ENCODE measurements around the gene OR5T1.

OR5T1 gene

GRCh38 chr11:56251954-56252353 lies 22.0 kb upstream of the OR5T1 start, which contains the start of gene OR5T3 (continued):
- TF ChIP-seq ZNF645 (tag by site-specific recombination; IDR thresholded peaks at IDR 0.05) = no peak
- TF ChIP-seq HOXD13 (CRISPR knock-in tag; IDR thresholded peaks at IDR 0.05; ENCODE audit: borderline replicate concordance) = no peak
- no peak for TF ChIP-seq ZNF114 (tag by site-specific recombination; IDR thresholded peaks at IDR 0.05)
- TF ChIP-seq, protein P1, sequence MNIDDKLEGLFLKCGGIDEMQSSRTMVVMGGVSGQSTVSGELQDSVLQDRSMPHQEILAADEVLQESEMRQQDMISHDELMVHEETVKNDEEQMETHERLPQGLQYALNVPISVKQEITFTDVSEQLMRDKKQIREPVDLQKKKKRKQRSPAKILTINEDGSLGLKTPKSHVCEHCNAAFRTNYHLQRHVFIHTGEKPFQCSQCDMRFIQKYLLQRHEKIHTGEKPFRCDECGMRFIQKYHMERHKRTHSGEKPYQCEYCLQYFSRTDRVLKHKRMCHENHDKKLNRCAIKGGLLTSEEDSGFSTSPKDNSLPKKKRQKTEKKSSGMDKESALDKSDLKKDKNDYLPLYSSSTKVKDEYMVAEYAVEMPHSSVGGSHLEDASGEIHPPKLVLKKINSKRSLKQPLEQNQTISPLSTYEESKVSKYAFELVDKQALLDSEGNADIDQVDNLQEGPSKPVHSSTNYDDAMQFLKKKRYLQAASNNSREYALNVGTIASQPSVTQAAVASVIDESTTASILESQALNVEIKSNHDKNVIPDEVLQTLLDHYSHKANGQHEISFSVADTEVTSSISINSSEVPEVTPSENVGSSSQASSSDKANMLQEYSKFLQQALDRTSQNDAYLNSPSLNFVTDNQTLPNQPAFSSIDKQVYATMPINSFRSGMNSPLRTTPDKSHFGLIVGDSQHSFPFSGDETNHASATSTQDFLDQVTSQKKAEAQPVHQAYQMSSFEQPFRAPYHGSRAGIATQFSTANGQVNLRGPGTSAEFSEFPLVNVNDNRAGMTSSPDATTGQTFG (tag by site-specific recombination; IDR thresholded peaks at IDR 0.05; ENCODE audit: borderline replicate concordance) = no peak
- TF ChIP-seq ZFP37 (tag by site-specific recombination; IDR thresholded peaks at IDR 0.05) = no peak

DNA sequence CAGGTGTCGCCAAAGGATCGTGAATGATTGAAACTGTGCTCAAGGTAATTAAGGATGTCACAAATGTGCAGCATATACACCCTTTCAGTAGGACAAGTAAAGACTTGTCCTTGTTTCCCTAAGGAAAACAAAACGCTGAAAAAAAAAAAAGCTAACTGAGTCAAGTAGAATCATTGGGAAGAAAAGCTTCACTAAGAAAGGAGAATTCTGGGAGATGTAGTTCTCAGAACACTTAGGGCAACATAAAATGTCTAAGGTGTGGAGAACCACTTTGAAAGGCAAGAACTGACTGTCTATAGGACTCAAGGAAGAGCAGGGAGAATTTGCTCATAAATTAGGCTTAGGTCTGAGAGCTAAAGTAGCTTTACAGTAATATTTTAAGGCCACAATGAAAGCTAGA lies 2.9 kb upstream of the OR5T1 start:
- Histone ChIP-seq H3K9me3 (ENCODE audit: control insufficient read depth, insufficient read depth, low read depth, low read length) (no peaks in the 10 kb centered on the region), H3K36me3 (ENCODE audit: control insufficient read depth in 2 of 2, insufficient read depth in 1 of 2, low read length in 2 of 2) (no peaks in the 10 kb centered on the region), H3K27ac (ENCODE audit: extremely low read depth, low read depth, low read length) (no peak overlapping the region), H3K4me3 (ENCODE audit: low read depth, low read length) (no peak overlapping the region), H3K4me1 (ENCODE audit: control insufficient read depth, insufficient read depth, low read length) (no peaks in the 10 kb centered on the region)
- POLR2A ChIA-PET = no interaction called here
- TF ChIP-seq FEZF1 (tag by site-specific recombination; IDR thresholded peaks at IDR 0.05) (no peak), ZBTB8A (tag by site-specific recombination; IDR thresholded peaks at IDR 0.05) (no peak), ZNF16 (tag by site-specific recombination; IDR thresholded peaks at IDR 0.05; ENCODE audit: low read depth) (no peak), MZF1 (tag by site-specific recombination; IDR thresholded peaks at IDR 0.05; ENCODE audit: borderline replicate concordance) (no peak), AEBP2 (tag by site-specific recombination; IDR thresholded peaks at IDR 0.05; ENCODE audit: borderline replicate concordance) (no peak), ZNF174 (tag by site-specific recombination; IDR thresholded peaks at IDR 0.05) (no peak), ZSCAN23 (tag by site-specific recombination; IDR thresholded peaks at IDR 0.05) (no peak), OVOL3 (tag by site-specific recombination; IDR thresholded peaks at IDR 0.05) (no peak), ZNF626 (tag by site-specific recombination; IDR thresholded peaks at IDR 0.05) (no peak), ZNF48 (tag by site-specific recombination; IDR thresholded peaks at IDR 0.05) (no peak), ELK4 (IDR thresholded peaks at IDR 0.05; ENCODE audit: borderline replicate concordance, low read depth, low read length) (no peak), KLF1 (tag by site-specific recombination; IDR thresholded peaks at IDR 0.05) (no peak), ZNF639 (tag by site-specific recombination; IDR thresholded peaks at IDR 0.05) (no peak), ZNF133 (tag by site-specific recombination; IDR thresholded peaks at IDR 0.05) (no peak), ZNF629 (tag by site-specific recombination; IDR thresholded peaks at IDR 0.05) (no peak)
- TF ChIP-seq, protein P2, sequence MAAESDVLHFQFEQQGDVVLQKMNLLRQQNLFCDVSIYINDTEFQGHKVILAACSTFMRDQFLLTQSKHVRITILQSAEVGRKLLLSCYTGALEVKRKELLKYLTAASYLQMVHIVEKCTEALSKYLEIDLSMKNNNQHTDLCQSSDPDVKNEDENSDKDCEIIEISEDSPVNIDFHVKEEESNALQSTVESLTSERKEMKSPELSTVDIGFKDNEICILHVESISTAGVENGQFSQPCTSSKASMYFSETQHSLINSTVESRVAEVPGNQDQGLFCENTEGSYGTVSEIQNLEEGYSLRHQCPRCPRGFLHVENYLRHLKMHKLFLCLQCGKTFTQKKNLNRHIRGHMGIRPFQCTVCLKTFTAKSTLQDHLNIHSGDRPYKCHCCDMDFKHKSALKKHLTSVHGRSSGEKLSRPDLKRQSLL (tag by site-specific recombination; IDR thresholded peaks at IDR 0.05) = no peak
- TF ChIP-seq, protein P3, sequence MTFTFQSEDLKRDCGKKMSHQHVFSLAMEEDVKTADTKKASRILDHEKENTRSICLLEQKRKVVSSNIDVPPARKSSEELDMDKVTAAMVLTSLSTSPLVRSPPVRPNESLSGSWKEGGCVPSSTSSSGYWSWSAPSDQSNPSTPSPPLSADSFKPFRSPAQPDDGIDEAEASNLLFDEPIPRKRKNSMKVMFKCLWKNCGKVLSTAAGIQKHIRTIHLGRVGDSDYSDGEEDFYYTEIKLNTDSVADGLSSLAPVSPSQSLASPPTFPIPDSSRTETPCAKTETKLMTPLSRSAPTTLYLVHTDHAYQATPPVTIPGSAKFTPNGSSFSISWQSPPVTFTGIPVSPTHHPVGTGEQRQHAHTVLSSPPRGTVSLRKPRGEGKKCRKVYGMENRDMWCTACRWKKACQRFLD (tag by site-specific recombination; IDR thresholded peaks at IDR 0.05) = no peak
- CTCF ChIA-PET = interaction anchor here (0.7 kb wide), 2 partner anchors 8 to 53 kb away, joined by 3 to 4 read pairs; no protein-coding TSS in a partner anchor
